HCT116 (cell line): ENCODE measurements around the gene RGS12.

Experiments used
- CEBPB ChIP-seq: IDR thresholded peaks from 2 replicates; pipeline ENCODE4 v1.6.1; 2012; ENCODE audit warnings: low read depth
- CTCF ChIP-seq, 3 experiments: fragments of 200-600 bp in 1 of 3; sonication (generic) in 1 of 3; IDR thresholded peaks in 2 of 3; conservative IDR thresholded peaks in 1 of 3; 2 replicates each; pipeline ENCODE4 v1.5.1; 2012 to 2017; ENCODE audit warnings: low read depth in 2 of 3, low read length in 2 of 3, antibody characterized with exemption in 1 of 3, borderline replicate concordance in 1 of 3, control low read depth in 1 of 3, mild to moderate bottlenecking in 1 of 3, mixed read lengths in 1 of 3, mixed run types in 1 of 3, moderate library complexity in 1 of 3; ENCODE audit not compliant: insufficient read depth in 1 of 3
- EZH2 ChIP-seq: fragments of 200-600 bp; sonication (generic); IDR thresholded peaks from 2 replicates; pipeline ENCODE4 v1.6.1; 2017; ENCODE audit warnings: antibody characterized with exemption, mixed run types
- FOSL1 ChIP-seq: IDR thresholded peaks from 2 replicates; pipeline ENCODE4 v1.6.1; 2012; ENCODE audit warnings: low read depth
- POLR2AphosphoS5 ChIP-seq: IDR thresholded peaks from 2 replicates; pipeline ENCODE4 v1.6.1; 2011; ENCODE audit warnings: mild to moderate bottlenecking, low read depth, low read length, moderate library complexity
- REST ChIP-seq: IDR thresholded peaks from 2 replicates; pipeline ENCODE4 v1.6.1; 2012; ENCODE audit warnings: low read depth
- SIN3A ChIP-seq: IDR thresholded peaks from 2 replicates; pipeline ENCODE4 v1.6.1; 2012; ENCODE audit warnings: low read depth
- TCF7L2 ChIP-seq: IDR thresholded peaks from 2 replicates; pipeline ENCODE4 v1.7.0; 2011; ENCODE audit warnings: borderline replicate concordance, inconsistent platforms; ENCODE audit not compliant: insufficient read depth, insufficient read length; ENCODE audit errors: extremely low read depth
- YY1 ChIP-seq: IDR thresholded peaks from 2 replicates; pipeline ENCODE4 v1.6.1; 2011; ENCODE audit warnings: low read length, low read depth, moderate library complexity, mild to moderate bottlenecking; ENCODE audit not compliant: insufficient replicate concordance; ENCODE audit errors: extremely low read depth

GRCh38 chr4:3342182-3342854 lies 49.5 kb downstream of the RGS12 start:
- TF ChIP-seq SIN3A (no peak), YY1 (no peak), TCF7L2 (no peak), POLR2AphosphoS5 (no peak), CTCF (IDR thresholded peaks at IDR 0.05 in 2 of 3, conservative IDR thresholded peaks at IDR 0.05 in 1 of 3; ENCODE audit: borderline replicate concordance in 1 of 3, insufficient read depth in 1 of 3, low read depth in 2 of 3, low read length in 2 of 3) (no peak), REST (no peak), EZH2 (no peak), FOSL1 (no peak), CEBPB (no peak)
